T47D (cell line): ENCODE results near the gene KCNK18.
A peak's percentile ranks its signal among the peaks of the same experiment; 100 is the strongest.

ENCODE experiments used
- DNase-seq, 2 experiments: peaks; one replicate each; pipeline versions ENCODE4 v3.0.0 to v3.0.0-alpha.2; 2011 to 2012; ENCODE audit warnings: low read depth in 1 of 2, low spot score in 1 of 2
- JUND ChIP-seq: IDR thresholded peaks from 2 replicates; pipeline ENCODE4 v1.6.1; 2012; ENCODE audit warnings: low read depth
- in situ Hi-C: cut with HindIII; loops from 2 replicates; pipeline ENCODE4 v1.10.0; 2016; ENCODE audit warnings: low sequenced_read_pairs, low pct_unique_long_range_greater_than_20kb

The KCNK18 gene

GRCh38 chr10:117165538-117166417 lies 31.5 kb upstream of the KCNK18 start:
- in situ Hi-C loops = no loop called here
- TF ChIP-seq JUND = no peak
- DNase-seq = peak; percentile 50 to 80

GRCh38 chr10:117166418-117167345 lies 30.6 kb upstream of the KCNK18 start:
- no peak for DNase-seq
- in situ Hi-C loops = no loop called here

GRCh38 chr10:117167346-117167788 lies 29.9 kb upstream of the KCNK18 start:
- in situ Hi-C loops = no loop called here
- no peak for DNase-seq
- no peak for TF ChIP-seq JUND

More at GRCh38 chr10:117166418-117167345, 30.6 kb upstream of the KCNK18 start:
- TF ChIP-seq JUND = no peak

- peak; percentile 52 to 79 for DNase-seq
- in situ Hi-C loops = no loop called here
- no peak for TF ChIP-seq JUND
These were observed 29.3 kb upstream of the KCNK18 start for GRCh38 chr10:117167789-117168674.

- no peak for DNase-seq
- in situ Hi-C loops = no loop called here
- TF ChIP-seq JUND = no peak
These were observed 28.6 kb upstream of the KCNK18 start for GRCh38 chr10:117168729-117169128.

- no peak for TF ChIP-seq JUND
- in situ Hi-C loops = no loop called here
- no peak for DNase-seq
These were observed 27.8 kb upstream of the KCNK18 start for GRCh38 chr10:117169480-117169879.

- TF ChIP-seq JUND = no peak
- in situ Hi-C loops = no loop called here
- DNase-seq = no peak
These were observed 27.0 kb upstream of the KCNK18 start for GRCh38 chr10:117170244-117170643.

GRCh38 chr10:117174439-117175214 lies 22.7 kb upstream of the KCNK18 start:
- peak; percentile 71 to 80 for DNase-seq
- in situ Hi-C loops = no loop called here

GRCh38 chr10:117175215-117175900 lies 21.9 kb upstream of the KCNK18 start:
- in situ Hi-C loops = no loop called here

More at GRCh38 chr10:117174439-117175214, 22.7 kb upstream of the KCNK18 start:
- no peak for TF ChIP-seq JUND

GRCh38 chr10:117175901-117176534 lies 21.3 kb upstream of the KCNK18 start:
- DNase-seq = peak; percentile 30 to 51
- no peak for TF ChIP-seq JUND
- in situ Hi-C loops = no loop called here

More at GRCh38 chr10:117175215-117175900, 21.9 kb upstream of the KCNK18 start:
- DNase-seq = no peak
- TF ChIP-seq JUND = no peak
